Measurements from ENCODE around the gene DRC1.

Gene DRC1

DNA sequence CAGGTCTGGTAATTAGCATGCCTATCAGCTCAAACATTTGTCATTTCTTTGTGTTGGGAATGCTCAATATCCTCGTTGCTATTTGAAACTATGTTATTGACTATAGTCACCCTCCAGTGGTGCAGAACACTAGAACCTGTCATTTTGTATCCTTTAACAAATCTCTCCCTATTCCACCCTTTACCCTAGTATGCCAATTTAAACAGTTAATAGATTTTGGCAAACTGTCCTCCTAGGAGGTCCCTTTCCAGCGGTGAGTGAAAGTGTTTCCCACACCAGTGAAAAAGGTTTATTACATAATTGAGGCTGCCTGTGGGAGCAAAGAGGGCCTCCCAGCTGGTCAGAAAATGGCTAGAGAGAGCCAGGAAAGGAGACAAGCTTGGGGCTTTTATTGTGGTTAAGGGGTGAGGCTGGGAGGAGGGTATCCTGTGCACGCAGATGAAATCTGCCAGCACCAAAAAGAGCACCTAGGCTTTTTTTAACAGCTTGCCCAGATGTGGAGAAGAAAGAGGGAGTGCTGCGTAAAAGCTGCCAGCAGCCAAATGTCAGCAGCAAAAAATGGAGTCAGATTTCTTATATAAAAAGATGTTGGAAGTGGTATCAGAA, 1.8 kb upstream of the DRC1 start:
- no peak for DNase-seq (ENCODE audit: low read depth, low spot score)

DNA sequence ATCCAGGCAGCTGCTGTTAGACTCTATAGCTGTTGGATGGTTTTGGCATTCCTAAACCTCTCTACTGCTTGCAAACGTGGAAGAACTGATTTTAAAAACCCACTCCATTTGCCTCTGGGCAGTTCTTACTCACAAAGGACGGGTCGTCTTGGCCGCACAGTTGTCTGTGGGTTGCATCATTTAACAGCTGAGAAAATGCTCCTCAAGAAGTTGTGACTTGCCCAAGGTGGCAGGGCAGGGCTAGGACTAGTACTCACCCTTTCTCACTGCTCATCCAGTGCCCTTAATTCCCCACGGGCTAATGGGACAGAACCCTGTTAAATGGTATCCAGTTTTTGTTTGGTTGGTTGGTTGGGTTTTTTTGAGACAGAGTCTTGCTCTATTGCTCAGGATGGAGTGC, 997 bp upstream of the DRC1 start:
- no peak for DNase-seq (ENCODE audit: low read depth, low spot score)

DNA sequence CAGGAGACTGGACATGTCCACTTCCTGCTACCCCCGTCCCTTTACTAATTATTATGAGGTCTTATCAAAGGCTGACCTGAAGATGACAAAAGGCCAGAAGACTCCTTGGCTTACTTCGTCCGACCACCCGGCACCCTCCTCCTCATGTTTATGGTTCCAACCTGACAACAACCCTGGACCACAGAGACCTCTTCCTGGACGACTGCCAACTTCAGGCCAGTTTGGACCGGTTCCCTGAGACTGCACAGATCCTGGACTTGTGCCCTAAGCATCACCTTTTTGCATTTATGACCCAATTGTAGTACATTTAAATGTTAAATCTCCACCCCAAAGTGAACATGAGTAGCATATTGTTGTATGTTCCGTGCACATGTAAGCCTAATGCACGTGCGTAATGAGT, 5.8 kb downstream of the DRC1 start:
- DNase-seq (ENCODE audit: low read depth, low spot score) = no peak

DNA sequence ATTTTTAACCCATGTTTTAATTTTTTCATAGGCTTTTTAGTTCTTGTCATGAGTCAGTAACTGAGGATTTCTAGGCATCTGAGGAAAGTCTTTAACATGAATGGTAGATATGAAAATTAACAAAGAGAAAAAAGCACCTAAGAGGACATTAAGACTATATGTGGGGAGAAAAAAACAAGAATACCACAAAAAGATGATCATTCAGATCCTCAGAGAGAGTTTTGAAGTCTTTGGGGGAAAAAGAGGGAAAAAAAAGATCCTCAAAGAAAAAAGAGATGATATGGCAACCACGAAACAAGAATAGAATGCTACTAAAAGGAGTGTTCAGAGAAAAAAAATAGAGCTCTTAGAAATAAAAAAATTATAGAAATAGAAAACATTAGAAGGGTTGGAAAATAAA, 8.1 kb downstream of the DRC1 start:
- no peak for DNase-seq (ENCODE audit: low read depth, low spot score)

DNA sequence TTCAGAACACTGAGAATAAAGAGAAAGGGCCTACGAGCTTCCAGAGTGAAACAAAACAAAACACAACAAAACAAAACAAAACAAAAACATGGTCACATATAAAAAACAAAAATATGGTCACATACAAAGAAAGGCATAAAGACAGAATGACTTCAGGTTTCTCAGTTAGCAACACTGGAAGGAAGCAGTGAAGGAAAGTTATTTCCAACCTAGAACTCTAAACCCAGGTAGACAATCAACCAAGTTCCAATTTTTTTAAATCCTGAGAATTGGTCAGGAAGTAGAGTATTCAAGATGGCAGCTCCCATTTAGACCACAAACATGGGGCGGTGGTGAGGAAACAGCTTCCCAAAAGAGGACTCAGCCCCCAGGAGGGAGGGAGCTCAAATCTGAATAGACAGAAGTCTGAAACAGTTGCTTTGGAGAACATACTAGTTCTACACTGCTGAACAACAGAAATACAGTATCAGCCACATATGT, 9.1 kb downstream of the DRC1 start:
- no peak for DNase-seq (ENCODE audit: low read depth, low spot score)

DNA sequence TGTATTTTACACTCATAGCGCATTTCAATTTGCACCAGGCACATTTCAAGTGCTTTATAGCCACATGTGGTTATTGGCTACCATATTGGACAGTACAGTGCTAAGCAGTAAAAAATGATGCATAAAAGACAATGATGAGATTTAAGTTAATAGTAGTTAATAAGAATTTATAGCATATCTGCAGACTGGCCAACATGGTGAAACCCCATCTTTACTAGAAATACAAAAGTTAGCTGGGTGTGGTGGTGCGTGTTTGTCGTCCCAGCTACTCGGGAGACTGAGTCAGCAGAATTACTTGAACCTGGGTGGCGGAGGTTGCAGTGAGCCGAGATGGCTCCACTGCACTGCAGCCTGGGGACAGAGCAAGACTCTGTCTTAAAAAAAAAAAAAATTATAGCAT, 9.7 kb downstream of the DRC1 start:
- no peak for DNase-seq (ENCODE audit: low read depth, low spot score)

DNA sequence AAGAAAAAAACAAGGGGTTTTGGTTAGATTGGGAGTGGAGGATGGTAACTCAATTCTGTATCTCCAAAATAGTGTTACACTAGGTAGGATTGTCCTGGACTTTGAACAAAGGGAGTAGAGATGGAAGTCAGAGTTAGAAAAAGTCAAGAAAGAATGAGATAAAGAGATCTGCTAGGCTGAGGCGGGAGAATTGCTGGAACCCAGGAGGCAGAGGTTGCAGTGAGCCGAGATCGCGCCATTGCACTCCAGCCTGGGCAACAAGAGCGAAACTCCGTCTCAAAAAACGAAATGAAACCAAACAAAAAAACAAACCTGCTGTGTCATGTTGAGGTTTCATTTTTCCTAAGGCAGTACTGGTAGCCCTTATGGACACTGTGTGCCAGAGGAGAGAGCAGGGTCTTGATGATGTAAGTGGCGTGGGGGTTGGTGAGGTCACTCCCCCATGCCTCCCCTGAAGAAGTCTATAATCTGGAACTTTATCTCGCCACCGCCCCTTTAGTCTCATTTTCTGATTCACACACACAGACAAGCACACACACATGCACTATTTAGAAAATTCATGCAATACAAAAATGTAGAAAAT, 10.5 kb downstream of the DRC1 start:
- DNase-seq (ENCODE audit: low read depth, low spot score) = no peak

DNA sequence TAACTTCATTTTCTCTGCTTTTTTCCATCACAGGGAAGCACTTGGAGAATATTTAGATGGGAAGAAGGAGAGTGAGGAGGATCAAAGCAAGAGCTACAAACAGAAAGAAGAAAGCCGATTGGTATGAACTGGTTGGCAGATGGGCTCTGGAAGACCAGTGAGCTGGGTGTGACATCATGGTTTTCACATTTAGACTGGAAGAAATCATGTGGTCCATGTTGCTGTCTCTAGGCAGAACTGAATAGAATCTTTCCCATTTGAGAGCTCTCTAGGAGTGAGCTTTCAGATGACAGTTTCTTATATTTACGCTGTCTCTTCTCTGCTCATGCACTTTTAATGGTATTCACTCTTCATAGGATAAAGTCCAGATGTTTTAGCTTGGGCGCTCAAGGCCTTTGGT, 12.6 kb downstream of the DRC1 start:
- DNase-seq (ENCODE audit: low read depth, low spot score) = no peak

DNA sequence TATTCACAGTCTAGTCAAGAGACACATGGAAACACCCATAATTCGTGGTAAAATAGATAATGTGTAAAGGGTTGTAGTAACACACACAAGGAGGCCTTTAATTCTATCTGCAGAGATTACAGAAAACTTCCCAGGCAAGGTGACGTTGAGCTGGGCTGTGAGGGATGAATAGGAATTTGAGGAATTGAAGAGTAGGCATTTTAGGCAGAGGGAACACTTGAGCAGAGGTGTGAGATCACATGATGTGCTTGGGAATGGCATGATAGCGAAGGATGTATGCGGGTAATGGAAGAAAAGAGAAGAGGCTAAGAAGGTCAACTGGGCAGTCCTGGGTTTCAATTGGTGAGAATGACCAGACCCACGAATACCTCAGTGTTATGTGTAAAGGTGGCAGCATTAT, 20.2 kb downstream of the DRC1 start:
- no peak for DNase-seq (ENCODE audit: low read depth, low spot score)

DNA sequence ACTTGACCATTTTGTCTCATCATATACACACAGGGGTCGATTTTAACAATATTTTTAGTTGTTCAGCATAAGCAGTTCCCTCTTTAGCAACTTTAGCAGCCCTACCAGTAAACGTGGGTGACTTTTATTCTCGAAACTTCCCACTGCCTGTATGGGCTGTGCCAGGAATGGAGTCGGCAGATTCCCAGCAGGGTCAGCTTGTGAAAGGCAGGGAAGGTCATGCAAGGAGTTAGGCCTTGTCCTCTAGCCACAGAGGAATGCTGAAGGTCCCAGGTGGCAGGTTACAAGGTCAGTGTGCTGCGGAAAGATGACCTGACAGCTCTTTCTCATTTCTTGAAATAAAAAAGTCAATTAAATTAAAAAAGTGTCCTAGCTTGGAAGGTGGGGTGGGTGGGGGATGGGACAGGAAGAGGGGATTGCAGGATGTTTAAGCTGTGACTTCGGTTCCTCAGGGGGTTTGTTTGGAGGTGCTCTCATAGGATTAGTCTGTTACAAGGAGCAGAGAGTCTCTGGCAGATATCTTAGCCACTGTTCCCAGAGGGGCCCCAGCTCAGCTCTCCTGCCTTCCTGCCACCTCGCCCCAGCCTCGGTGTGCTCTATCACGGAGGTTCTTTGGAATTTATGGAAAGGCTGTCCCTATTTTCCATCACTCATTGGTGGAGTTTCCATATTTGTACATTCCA, 21.4 kb downstream of the DRC1 start:
- DNase-seq (ENCODE audit: low read depth, low spot score) = no peak

DNA sequence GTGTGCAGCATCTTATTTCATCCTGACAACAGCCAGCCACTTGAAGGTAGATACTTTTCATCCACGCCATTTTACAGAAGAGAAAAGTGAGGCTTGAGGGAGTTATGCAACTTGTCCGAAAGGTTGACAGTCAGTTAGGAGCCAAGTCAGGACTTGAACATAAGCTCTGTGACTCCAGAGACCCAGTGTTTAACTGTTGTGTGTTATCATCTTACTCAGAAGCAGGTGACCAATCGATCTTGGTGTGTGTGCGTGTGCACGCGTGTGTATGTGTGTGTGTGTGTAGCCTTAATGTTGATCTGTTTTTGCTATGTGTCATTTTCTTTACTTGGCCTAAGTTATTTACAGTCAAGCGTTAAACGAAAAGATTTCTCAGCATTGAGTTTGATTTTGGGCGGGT, 22.0 kb downstream of the DRC1 start:
- no peak for DNase-seq (ENCODE audit: low read depth, low spot score)

DNA sequence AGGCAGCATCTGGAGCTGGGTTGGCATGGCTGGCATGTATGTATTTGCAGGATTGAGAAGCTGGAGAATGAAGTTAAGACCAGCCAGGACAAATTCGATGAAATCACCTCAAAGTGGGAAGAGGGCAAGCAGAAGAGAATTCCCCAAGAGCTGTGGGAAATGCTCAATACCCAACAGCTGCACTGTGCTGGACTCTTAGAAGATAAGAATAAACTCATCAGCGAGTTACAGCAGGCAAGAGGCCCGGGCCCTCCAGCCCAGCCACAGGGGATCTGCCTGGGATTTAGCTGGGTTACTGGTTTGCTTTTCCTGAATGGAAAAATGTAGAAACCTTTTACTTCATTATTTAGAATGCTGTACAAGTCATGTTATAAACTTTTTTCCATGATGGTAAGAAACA, 22.5 kb downstream of the DRC1 start:
- no peak for DNase-seq (ENCODE audit: low read depth, low spot score)

DNA sequence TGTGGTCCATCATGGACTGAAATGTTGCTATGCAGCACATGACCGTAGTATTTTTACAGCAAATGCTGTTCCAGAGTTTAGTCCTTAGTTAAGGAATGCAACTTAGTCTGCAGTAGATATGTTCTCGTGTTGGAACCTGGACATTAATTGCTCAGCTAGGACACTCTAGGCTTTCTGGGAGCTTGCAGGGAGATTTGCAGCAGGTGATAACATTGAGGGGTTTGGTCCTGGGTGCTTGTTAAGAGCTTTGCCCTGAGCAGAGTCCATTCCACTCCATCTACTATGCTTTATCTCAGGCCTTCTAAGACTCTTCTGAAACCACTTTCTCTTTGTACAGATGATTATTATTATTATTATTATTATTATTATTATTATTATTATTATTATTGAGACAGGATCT, 27.1 kb downstream of the DRC1 start:
- no peak for DNase-seq (ENCODE audit: low read depth, low spot score)

DNA sequence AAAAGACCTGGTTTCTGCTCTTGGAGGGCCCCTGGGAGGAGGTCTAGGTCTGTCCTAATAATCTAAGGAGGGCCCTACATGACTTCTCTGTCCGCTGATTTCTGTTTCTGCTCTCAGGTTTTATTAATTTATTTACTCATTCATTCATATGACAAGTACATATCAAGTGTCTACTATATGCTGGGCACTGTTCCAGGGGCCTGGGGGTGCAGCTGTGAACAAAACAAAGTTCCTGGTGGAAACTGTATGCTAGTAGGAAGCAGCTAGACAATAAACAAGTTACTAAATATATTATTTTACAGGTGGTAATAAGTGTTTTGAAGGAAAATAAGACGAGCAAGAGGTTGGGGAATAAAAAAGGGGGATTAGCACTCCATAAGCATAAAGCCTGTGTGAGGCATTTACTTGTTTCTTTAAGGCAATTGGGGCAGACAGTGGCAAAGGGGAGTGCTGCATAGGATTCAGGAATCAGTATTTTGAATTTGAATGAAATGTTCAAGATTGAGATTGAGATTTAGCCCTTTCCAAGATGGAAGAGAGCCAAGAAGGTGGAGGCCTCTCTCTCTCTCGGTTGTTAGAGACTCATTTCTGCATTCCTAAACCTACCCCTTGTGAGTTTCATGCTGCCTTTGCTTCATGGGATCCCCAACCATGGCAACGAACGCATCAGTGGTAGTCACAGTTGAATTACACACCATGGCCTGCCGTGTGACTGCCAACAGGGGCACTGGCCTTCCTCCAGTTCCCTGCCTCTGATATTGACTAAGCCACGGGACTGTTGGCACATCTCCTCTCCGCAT, 28.3 kb downstream of the DRC1 start:
- no peak for DNase-seq (ENCODE audit: low read depth, low spot score)

DNA sequence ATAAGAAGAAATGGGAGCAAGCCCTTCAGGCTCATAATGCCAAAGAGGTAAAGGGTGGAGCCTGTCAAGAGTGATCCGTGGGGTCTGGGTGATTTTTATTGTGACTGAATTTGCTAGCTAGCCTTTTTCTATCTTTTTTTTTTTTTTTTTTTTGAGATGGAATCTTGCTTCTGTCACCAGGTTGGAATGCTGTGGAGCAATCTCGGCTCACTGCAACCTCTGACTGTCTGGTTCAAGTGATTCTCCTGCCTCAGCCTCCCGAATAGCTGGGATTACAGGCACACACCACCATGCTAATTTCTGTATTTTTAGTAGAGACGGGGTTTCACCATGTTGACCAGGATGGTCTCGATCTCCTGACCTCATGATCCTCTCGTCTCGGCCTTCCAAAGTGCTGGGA, 29.1 kb downstream of the DRC1 start:
- no peak for DNase-seq (ENCODE audit: low read depth, low spot score)

DNA sequence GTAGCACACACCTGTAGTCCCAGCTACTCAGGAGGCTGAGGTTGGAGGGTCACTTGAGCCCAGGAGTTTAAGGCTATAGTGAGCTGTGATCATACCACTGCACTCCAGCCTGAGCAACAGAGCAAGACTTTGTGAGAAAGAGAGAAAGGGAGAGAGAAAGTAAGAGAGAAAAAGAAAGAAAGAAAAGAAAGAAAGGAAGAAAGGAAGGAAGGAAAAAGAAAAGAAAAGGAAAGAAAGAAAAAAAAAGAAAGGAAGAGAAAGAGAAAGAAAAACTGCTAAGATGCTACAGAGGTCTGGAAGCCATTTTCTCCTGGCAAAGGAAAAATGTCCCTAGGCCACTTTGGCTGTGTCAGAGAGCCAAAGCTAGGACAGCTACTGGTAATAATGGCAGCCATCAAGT, 30.6 kb downstream of the DRC1 start:
- no peak for DNase-seq (ENCODE audit: low read depth, low spot score)

DNA sequence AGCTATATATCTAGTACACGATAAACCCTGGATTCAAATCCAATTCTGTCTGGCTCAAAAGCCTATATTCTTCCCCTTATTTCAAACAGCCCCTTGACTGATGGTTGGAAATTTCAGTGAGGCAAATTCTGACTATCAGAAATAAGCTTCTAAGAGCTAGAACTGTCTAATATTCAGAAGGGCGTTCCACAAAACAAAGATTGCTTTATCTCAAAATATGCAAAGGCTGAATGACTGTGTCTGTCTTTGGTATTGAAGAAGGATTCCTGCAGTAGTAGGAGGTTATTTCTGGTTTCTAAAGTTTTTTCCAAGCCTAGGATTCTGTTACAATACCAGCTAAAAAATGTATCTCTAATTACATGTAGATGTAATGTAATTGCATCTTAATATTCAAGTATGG, 31.1 kb downstream of the DRC1 start:
- DNase-seq (ENCODE audit: low read depth, low spot score) = no peak

DNA sequence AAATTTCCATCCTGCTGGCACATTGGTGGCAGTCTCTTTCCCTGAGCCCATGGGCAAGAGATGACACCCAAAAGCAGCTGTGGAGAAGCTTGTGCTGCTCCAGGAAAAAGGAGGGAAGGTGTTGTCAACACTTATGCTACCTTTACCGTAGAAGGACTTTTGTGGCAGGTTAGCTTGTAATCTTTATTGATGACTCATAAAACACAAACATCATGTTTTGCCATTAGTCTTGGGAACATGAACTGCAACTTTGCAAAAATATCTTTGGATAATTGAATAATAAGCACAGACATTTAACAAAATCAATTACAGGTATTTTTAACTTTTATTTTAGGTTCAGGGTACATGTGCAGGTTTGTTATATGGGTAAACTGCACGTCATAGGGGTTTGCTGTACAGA, 33.4 kb downstream of the DRC1 start:
- DNase-seq (ENCODE audit: low read depth, low spot score) = no peak

DNA sequence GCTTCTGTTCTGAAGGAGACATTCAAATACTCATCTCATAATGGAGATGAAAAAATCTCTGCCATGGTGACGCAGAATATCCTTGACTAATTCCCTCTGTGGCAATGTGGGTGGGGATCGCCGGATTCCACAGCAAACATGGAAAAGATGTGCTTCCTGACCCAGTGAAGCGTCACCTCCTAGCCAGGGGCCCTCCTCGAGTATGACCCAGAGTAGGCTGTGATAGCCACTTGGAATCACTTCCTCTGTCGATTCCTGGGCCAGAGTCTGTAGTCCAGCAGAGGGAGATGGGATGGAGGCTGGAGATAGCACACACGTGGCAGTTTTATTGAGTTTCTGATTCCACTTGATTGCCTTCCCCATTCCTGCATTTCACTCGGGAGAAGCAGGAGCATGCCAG, 36.8 kb downstream of the DRC1 start:
- no peak for DNase-seq (ENCODE audit: low read depth, low spot score)

DNA sequence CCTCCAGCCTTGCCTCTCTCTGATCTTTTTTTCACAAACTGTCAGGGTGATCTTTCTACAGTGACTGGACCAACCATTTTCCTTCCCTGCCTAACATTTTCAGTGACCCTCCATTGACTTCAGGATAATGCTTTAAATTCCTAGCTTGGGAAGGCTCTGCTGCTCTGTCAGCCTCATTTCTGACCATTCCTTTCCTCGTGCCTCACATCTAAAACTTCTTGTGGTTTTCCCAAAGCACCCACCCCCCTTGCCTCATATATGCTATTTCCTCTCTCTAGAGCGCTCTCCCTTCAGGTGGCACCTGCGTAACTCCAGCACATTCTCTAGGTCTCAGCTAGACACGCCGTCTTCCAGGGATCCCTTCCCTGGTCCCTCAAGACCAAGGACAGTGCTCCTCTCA, 37.2 kb downstream of the DRC1 start:
- DNase-seq (ENCODE audit: low read depth, low spot score) = no peak

DNA sequence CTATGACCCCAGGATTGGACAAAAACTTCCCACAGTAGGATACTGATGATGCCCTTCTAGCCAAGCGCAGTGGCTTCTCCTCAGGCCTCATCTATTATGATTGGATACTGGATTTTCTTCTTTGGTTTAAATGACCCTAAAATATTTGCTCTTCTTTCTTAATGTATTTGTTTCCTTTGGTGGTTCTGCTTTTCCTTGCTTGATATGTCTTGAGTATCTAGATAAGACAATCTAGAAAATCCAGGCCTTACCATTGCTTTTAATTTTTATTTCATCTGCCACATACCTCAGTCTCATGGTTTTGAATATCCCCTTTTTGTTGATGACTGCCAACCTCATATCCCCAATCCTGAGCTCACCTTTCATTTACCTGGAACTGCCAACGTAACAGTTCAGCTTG, 40.6 kb downstream of the DRC1 start:
- no peak for DNase-seq (ENCODE audit: low read depth, low spot score)

DNA sequence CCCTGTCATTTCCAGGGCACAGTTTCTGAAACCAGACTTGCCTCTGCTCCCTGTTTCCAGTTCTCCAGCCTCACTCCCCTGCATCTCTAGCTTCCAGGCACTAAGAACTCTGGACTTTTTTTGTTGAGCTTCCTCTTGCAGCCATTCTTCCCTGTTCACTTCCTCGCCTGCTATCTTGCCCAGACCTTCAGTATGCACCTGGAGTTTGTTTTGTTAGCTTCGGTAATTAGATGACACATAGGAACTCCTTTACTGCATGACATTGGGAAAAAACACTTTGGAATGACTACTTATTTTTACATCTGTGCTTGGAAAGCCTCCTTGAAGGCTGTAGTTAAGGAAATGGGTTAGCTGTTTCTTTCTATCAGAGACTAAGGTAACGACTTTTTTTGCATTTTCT, 41.0 kb downstream of the DRC1 start:
- no peak for DNase-seq (ENCODE audit: low read depth, low spot score)

DNA sequence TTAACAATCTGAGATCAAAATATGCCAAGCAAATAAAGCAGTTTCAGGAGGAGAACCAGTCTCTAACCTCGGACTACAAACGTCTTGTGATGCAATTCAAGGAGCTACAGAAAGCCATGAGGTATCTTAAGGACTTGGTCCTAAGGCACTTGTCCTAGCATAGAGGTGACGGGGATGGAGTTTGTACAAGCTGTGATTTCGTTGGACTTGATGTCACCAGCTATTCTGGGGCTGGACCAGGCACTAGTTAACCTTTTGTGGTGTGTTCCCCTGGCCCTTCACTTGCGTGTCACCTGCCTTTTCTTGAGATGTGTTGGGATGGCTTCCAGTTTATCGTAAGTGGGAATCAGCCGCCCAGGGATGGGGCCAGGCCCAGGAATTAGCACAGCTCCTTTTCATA, 42.5 kb downstream of the DRC1 start:
- no peak for DNase-seq (ENCODE audit: low read depth, low spot score)
